Adrenal gland (tissue), 12 donors: Measurements from ENCODE around the gene MGMT. TPM values are rescaled to one million over a fixed set of nuclear protein-coding genes. Genes with fewer than 3 reads are reported as not detected.

Source experiments
- DNase-seq, 7 donors: peaks; one replicate each; pipeline ENCODE4 v3.0.0-alpha.2; 2019 to 2020
- H3K27ac ChIP-seq, 5 donors: fragments of 200-600 bp; sonication (generic) in 4 of 5; 1 replicate in 3 of 5; 2 replicates in 2 of 5; pipeline versions ENCODE4 v1.5.1 to v1.8.0; 2016 to 2020; ENCODE audit warnings: mild to moderate bottlenecking in 1 of 5
- H3K27me3 ChIP-seq: fragments of 200-600 bp; 2 replicates; pipeline ENCODE4 v1.8.0; 2021
- H3K36me3 ChIP-seq, 2 donors: fragments of 200-600 bp; replicated peaks in 1 of 2; 1 replicate in 1 of 2; 2 replicates in 1 of 2; pipeline versions ENCODE4 v1.5.1 to v1.8.0; 2018 to 2022
- H3K4me1 ChIP-seq, 2 donors: fragments of 200-600 bp; replicated peaks in 1 of 2; 1 replicate in 1 of 2; 2 replicates in 1 of 2; pipeline versions ENCODE4 v1.5.1 to v1.8.0; 2018 to 2021
- H3K4me3 ChIP-seq, 4 donors: fragments of 200-600 bp; sonication (generic) in 3 of 4; one replicate each; pipeline ENCODE4 v1.5.1; 2016 to 2018
- H3K9me3 ChIP-seq, 3 donors: fragments of 200-600 bp; sonication (generic) in 1 of 3; replicated peaks in 1 of 3; 1 replicate in 2 of 3; 2 replicates in 1 of 3; pipeline versions ENCODE4 v1.5.1 to v1.8.0; 2016 to 2021
- POLR2A ChIP-seq, 2 donors: fragments of 450-650 bp; IDR thresholded peaks; one replicate each; pipeline ENCODE4 v1.6.1; 2017; ENCODE audit warnings: antibody characterized with exemption in 2 of 2, mild to moderate bottlenecking in 2 of 2, moderate library complexity in 1 of 2
- WGBS, 4 donors: extraction: QIAGEN DNeasy Blood & Tissue Kit in 2 of 4; methylation state at CpG; one replicate each; pipeline versions ENCODE4 v1.1.5 to v1.1.7; 2013 to 2017; 5-methylcytosine and 5-hydroxymethylcytosine counted together
- intact Hi-C, 2 donors: fragments of 100-400 bp; cut with DNase I; formaldehyde crosslinking; loops; one replicate each; pipeline versions ENCODE4 v1.14.1 to v1.15.0; 2022 to 2023
- polyA plus RNA-seq, 3 donors: library from polyadenylated mRNA; stranded (reverse); fragments of 200-250 nt in 2 of 3; fragments of 350-450 nt in 1 of 3; fragmentation: Illumina TruSeq in 1 of 3; extraction: RNeasy Lipid Tissue Mini Kit (QIAGEN cat#74804) in 1 of 3; gene quantifications; one replicate each; pipeline ENCODE4 v1.2.3, GENCODE V29; 2013 to 2014
- total RNA-seq, 9 donors: library from RNA; depleted of rRNA in 4 of 9; stranded (reverse); fragments of >200 nt in 4 of 9; fragments of 120-200 nt in 1 of 9; fragmentation: NEBNext Ultra II Directional in 1 of 9; extraction: Animal tissue kit (Norgen Biotek cat#: 25700) in 1 of 9; gene quantifications; one replicate each; pipeline versions ENCODE4 v1.1.0 to v1.2.4, GENCODE V29; 2013 to 2023
- TF ChIP-seq, protein P1 (sequence below), 6 experiments: fragments of 450-650 bp in 4 of 6; fragments of 200-600 bp in 2 of 6; sonication (generic) in 1 of 6; IDR thresholded peaks; 1 replicate in 5 of 6; 2 replicates in 1 of 6; pipeline versions ENCODE4 v1.5.1 to v1.8.0; 2016 to 2021; ENCODE audit warnings: antibody characterized with exemption in 6 of 6, mild to moderate bottlenecking in 2 of 6, moderate library complexity in 1 of 6
- donor health status: healthy with polysubstance abuse.
- donor health status: Bipolar disorder and iron deficiency.
- donor health status: DM: yes; HTN: yes; CAD: no.
- donor health status: DM: no; HTN: no; CAD: no.
- donor health status: DM: no; HTN: no; CAD: no.
- donor health status: DM: yes; HTN: yes; CAD: no.

MGMT gene
- total and polyA plus RNA-seq, 12 donors, result 3.8 to 35.8 (median 21.2) TPM

DNA sequence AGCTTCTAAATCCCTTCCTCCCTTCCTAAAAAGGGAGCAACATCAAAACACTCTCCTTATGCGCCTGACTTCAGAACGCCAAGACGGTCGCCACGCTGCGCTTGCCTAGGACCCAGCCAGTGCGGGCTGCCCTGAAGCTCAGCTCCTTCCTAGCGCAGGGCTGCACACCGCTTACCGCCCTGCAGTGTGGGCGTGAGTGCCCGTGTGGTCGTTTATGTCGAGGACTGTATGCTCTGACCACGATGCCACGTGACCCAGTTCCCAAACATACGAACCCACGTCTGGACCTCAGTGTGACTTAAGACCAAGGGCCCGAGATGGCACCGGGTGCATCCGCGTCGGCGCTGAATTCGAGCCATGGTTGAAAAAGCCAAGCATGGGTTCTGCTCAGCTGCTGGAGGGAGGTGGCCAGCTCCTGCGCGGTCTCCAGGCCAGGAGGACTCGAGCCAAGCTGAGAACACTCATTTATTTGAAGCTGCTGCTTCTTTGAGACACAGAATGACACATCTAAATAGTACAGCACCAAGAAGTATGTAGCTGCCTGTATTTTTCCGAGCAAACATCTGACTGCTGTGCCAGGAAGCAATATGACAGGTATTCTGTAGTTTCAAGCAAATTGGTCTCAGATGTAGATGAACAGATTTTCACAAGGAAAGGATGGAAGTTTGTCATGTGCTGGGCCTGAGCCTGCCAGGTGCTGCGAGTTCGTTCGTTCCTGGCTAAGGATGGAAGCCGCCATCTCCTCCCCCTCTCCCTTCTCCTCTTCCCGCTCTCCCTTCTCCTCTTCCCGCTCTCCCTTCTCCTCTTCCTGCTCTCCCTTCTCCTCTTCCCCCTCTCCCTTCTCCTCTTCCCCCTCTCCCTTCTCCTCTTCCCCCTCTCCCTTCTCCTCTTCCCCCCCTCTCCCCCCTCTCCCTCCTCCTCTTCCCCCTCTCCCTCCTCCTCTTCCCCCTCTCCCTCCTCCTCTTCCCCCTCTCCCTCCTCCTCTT lies 312.4 kb downstream of the MGMT start:
- Histone ChIP-seq H3K4me3 (no peak overlapping the region), H3K4me1 (no peaks in the 10 kb centered on the region), H3K9me3 (no peaks in the 10 kb centered on the region), H3K36me3 (no peaks in the 10 kb centered on the region), H3K27me3 (no peaks in the 10 kb centered on the region), H3K27ac (no peak overlapping the region)
- DNase-seq, result no peak
- WGBS, 4 donors, result 89 to 93% (median 91%) methylated on average over 30 to 35 of the region's 35 CpGs
- TF ChIP-seq POLR2A (IDR thresholded peaks at IDR 0.05), result no peak
- intact Hi-C loops, result no loop called here

DNA sequence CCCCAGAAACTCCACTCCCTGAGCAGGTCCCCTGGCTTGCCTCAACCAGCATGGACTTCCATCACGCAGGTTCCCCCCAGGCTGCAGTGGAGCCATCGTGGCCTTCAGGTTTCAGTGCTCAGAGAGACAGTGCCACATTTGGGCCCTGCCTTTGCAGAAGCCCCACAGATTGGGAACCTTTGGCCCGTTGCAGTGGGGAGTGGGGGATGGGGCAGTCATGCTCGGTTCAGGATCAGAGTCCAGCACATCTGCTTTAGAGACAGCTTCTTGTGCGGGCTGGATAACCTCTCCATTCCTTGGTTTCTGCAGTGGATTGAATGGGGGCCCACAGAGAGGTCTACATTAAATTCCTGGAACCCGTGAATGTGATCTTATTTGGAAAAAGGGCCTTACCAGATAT lies 313.2 kb downstream of the MGMT start:
- Histone ChIP-seq H3K9me3 (no peaks in the 10 kb centered on the region), H3K27me3 (no peaks in the 10 kb centered on the region), H3K4me3 (no peak overlapping the region), H3K27ac (no peak overlapping the region), H3K4me1 (no peaks in the 10 kb centered on the region), H3K36me3 (no peaks in the 10 kb centered on the region)
- no peak for DNase-seq
- intact Hi-C loops, result no loop called here
- TF ChIP-seq, protein P1, sequence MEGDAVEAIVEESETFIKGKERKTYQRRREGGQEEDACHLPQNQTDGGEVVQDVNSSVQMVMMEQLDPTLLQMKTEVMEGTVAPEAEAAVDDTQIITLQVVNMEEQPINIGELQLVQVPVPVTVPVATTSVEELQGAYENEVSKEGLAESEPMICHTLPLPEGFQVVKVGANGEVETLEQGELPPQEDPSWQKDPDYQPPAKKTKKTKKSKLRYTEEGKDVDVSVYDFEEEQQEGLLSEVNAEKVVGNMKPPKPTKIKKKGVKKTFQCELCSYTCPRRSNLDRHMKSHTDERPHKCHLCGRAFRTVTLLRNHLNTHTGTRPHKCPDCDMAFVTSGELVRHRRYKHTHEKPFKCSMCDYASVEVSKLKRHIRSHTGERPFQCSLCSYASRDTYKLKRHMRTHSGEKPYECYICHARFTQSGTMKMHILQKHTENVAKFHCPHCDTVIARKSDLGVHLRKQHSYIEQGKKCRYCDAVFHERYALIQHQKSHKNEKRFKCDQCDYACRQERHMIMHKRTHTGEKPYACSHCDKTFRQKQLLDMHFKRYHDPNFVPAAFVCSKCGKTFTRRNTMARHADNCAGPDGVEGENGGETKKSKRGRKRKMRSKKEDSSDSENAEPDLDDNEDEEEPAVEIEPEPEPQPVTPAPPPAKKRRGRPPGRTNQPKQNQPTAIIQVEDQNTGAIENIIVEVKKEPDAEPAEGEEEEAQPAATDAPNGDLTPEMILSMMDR (IDR thresholded peaks at IDR 0.05), result no peak
- TF ChIP-seq POLR2A (IDR thresholded peaks at IDR 0.05), result no peak
- WGBS, 4 donors, result 67 to 82% (median 79%) methylated on average over 1 to 6 of the region's 6 CpGs

DNA sequence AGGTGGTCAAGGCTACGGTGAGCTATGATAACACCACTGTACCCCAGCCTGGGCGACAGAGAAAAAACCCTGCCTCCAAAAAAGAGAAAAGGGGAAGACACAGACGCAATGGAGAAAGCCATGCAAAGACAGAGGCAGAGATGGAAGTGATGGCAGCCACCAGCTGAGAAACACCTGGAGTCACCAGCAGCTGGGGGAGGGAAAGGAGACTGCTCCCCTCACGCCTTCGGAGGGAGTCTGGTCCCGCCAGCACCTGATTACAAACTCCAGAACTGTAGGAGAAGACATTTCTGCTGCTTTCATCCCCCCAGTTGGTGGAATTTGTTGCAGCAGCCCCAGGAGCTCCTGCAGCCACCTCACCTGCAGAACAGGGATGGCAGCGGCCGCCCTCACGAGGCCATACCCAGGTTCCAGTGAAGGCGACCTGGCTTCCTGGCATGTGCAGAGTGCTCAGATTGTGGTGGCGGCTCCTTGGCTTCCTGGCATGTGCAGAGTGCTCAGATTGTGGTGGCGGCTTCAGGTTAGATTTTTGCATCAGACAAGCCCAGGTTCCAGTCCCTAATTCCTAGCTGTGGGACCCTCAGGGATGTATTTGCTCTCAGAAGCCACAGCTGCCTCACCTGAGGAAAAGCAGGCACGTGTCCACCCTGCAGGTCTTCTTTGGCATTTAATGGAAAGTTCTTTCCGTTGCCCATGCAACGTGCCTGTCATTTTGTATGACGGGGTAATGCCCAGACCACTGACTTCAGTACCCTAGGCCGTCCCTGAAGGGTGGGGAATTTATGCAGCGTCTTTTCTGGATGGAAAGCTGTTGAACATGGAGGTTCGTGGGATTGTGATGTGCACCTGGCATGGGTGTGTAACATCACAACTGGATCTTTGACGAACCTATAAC lies 314.1 kb downstream of the MGMT start:
- no peaks in the 10 kb centered on the region for H3K36me3 ChIP-seq
- H3K27ac ChIP-seq, result no peak overlapping the region
- H3K4me1 ChIP-seq, result no peaks in the 10 kb centered on the region
- H3K27me3 ChIP-seq, result no peaks in the 10 kb centered on the region
- H3K4me3 ChIP-seq, result no peak overlapping the region
- intact Hi-C loops, result no loop called here
- no peak for DNase-seq
- WGBS, 4 donors, result 88 to 96% (median 91%) methylated on average over 14 to 20 of the region's 20 CpGs
- H3K9me3 ChIP-seq, result no peaks in the 10 kb centered on the region
- TF ChIP-seq, protein P1 (IDR thresholded peaks at IDR 0.05), result no peak
- TF ChIP-seq POLR2A (IDR thresholded peaks at IDR 0.05), result no peak

DNA sequence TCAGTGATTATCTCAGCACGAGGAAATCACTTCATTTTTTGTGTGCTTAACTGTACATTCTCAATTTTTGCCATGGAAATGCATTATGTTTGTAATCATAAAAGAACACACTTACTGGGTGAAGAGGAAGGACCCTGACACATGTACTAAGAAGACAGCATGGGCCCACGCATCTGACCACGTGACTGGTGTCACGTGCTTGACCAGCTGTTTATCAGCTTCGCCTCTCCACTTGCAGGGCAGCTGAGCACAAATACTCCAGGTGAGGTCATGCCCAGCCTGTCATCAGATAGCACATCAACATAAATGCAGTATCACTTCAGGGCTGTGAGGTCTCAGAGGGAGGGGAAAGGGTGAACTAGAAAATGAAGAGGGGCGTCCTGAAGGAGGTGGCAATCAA lies 317.2 kb downstream of the MGMT start:
- H3K27me3 ChIP-seq, result no peaks in the 10 kb centered on the region
- no peaks in the 10 kb centered on the region for H3K36me3 ChIP-seq
- H3K9me3 ChIP-seq, result no peaks in the 10 kb centered on the region
- DNase-seq, result no peak
- WGBS, 4 donors, result 65 to 84% (median 76%) methylated on average over 6 of the region's 6 CpGs
- H3K4me1 ChIP-seq, result no peaks in the 10 kb centered on the region
- no peak overlapping the region for H3K27ac ChIP-seq
- TF ChIP-seq, protein P1 (IDR thresholded peaks at IDR 0.05), result no peak
- TF ChIP-seq POLR2A (IDR thresholded peaks at IDR 0.05), result no peak
- H3K4me3 ChIP-seq, result no peak overlapping the region
- intact Hi-C loops, result no loop called here
